HEK293 (cell line): ENCODE results near the gene F2RL3.

Source experiments
- CTCF ChIA-PET: fragments of 350-600 bp; formaldehyde crosslinking; extraction: SDS; loops from one replicate; lab custom pipeline; 2021; ENCODE audit warnings: antibody characterized with exemption; lab: Yijun Ruan, JAX
- POLR2A ChIA-PET: fragments of 300-600 bp; formaldehyde crosslinking; extraction: SDS; loops from one replicate; lab custom pipeline; 2020; ENCODE audit warnings: antibody characterized with exemption, inconsistent platforms; lab: Yijun Ruan, JAX
- H3K27ac ChIP-seq: fragments of 200-500 bp; sonication (Bioruptor generic); 2 replicates; pipeline ENCODE4 v1.5.1; 2014; ENCODE audit warnings: low read depth, low read length, control low read depth, inconsistent platforms; ENCODE audit errors: extremely low read depth
- H3K36me3 ChIP-seq, 2 experiments: fragments of 200-500 bp in 1 of 2; sonication (Bioruptor generic) in 1 of 2; 1 replicate in 1 of 2; 2 replicates in 1 of 2; pipeline ENCODE4 v1.5.1; 2014 to 2017; ENCODE audit warnings: inconsistent platforms in 2 of 2, low read length in 2 of 2; ENCODE audit not compliant: control insufficient read depth in 2 of 2, insufficient read depth in 1 of 2
- H3K4me1 ChIP-seq: fragments of 200-500 bp; sonication (Bioruptor generic); 2 replicates; pipeline ENCODE4 v1.5.1; 2014; ENCODE audit warnings: mild to moderate bottlenecking, low read length, inconsistent platforms; ENCODE audit not compliant: control insufficient read depth, insufficient read depth
- H3K4me3 ChIP-seq: 2 replicates; pipeline ENCODE4 v1.5.1; 2011; ENCODE audit warnings: low read depth, mild to moderate bottlenecking, control low read depth, low read length, moderate library complexity
- H3K9me3 ChIP-seq: fragments of 200-500 bp; sonication (Bioruptor generic); 2 replicates; pipeline ENCODE4 v1.5.1; 2014; ENCODE audit warnings: low read depth, low read length, inconsistent platforms; ENCODE audit not compliant: control insufficient read depth, insufficient read depth
- BCL11B ChIP-seq: fragments of 450-650 bp; formaldehyde crosslinking; IDR thresholded peaks from 2 replicates; pipeline ENCODE4 v1.5.1; 2016; ENCODE audit warnings: low read depth, missing biosample characterization, missing genetic modification characterization
- GLI4 ChIP-seq: fragments of 450-650 bp; formaldehyde crosslinking; IDR thresholded peaks from 2 replicates; pipeline ENCODE4 v1.5.1; 2016; ENCODE audit warnings: missing biosample characterization, missing genetic modification characterization
- SALL2 ChIP-seq: fragments of 450-650 bp; formaldehyde crosslinking; IDR thresholded peaks from 2 replicates; pipeline ENCODE4 v1.5.0; 2017; ENCODE audit warnings: missing biosample characterization, mild to moderate bottlenecking, missing genetic modification characterization, borderline replicate concordance
- TRIM28 ChIP-seq: IDR thresholded peaks from 2 replicates; pipeline ENCODE4 v1.6.1; 2011; ENCODE audit warnings: low read length, control low read depth, borderline replicate concordance
- YY1 ChIP-seq: fragments of 450-650 bp; formaldehyde crosslinking; IDR thresholded peaks from 2 replicates; pipeline ENCODE4 v1.5.1; 2018; ENCODE audit warnings: missing biosample characterization, missing genetic modification characterization
- ZBTB7A ChIP-seq: fragments of 450-650 bp; formaldehyde crosslinking; IDR thresholded peaks from 2 replicates; pipeline ENCODE4 v1.5.1; 2016; ENCODE audit warnings: low read depth, missing biosample characterization, missing genetic modification characterization
- ZFHX2 ChIP-seq: fragments of 450-650 bp; formaldehyde crosslinking; conservative IDR thresholded peaks from 2 replicates; pipeline ENCODE4 v1.5.1; 2016; ENCODE audit warnings: missing biosample characterization, missing genetic modification characterization
- ZNF155 ChIP-seq: fragments of 450-650 bp; formaldehyde crosslinking; IDR thresholded peaks from 2 replicates; pipeline ENCODE4 v1.5.1; 2016; ENCODE audit warnings: missing biosample characterization, missing genetic modification characterization
- ZNF2 ChIP-seq: fragments of 450-650 bp; formaldehyde crosslinking; IDR thresholded peaks from 2 replicates; pipeline ENCODE4 v1.5.1; 2016; ENCODE audit warnings: missing biosample characterization, missing genetic modification characterization
- ZNF202 ChIP-seq: fragments of 450-650 bp; formaldehyde crosslinking; IDR thresholded peaks from 2 replicates; pipeline ENCODE4 v1.5.1; 2016; ENCODE audit warnings: missing biosample characterization, missing genetic modification characterization, borderline replicate concordance
- ZNF214 ChIP-seq: fragments of 450-650 bp; formaldehyde crosslinking; IDR thresholded peaks from 2 replicates; pipeline ENCODE4 v1.5.1; 2017; ENCODE audit warnings: missing biosample characterization, mild to moderate bottlenecking, missing genetic modification characterization, borderline replicate concordance
- ZNF24 ChIP-seq: fragments of 450-650 bp; formaldehyde crosslinking; IDR thresholded peaks from 2 replicates; pipeline ENCODE4 v1.5.1; 2016; ENCODE audit warnings: missing biosample characterization, missing genetic modification characterization
- ZNF248 ChIP-seq: fragments of 450-650 bp; formaldehyde crosslinking; IDR thresholded peaks from 2 replicates; pipeline ENCODE4 v1.5.1; 2017; ENCODE audit warnings: missing biosample characterization, missing genetic modification characterization
- ZNF292 ChIP-seq: fragments of 450-650 bp; formaldehyde crosslinking; IDR thresholded peaks from 2 replicates; pipeline ENCODE4 v1.5.1; 2016; ENCODE audit warnings: low read depth, missing biosample characterization, missing genetic modification characterization, borderline replicate concordance
- ZNF335 ChIP-seq: fragments of 450-650 bp; formaldehyde crosslinking; conservative IDR thresholded peaks from 2 replicates; pipeline ENCODE4 v1.5.1; 2016; ENCODE audit warnings: missing biosample characterization, missing genetic modification characterization
- ZNF391 ChIP-seq: fragments of 450-650 bp; formaldehyde crosslinking; IDR thresholded peaks from 2 replicates; pipeline ENCODE4 v1.5.1; 2016; ENCODE audit warnings: low read depth, missing biosample characterization, missing genetic modification characterization, borderline replicate concordance
- ZNF404 ChIP-seq: fragments of 450-650 bp; formaldehyde crosslinking; IDR thresholded peaks from 2 replicates; pipeline ENCODE4 v1.5.1; 2017; ENCODE audit warnings: missing biosample characterization, missing genetic modification characterization
- ZNF426 ChIP-seq: fragments of 450-650 bp; formaldehyde crosslinking; IDR thresholded peaks from 2 replicates; pipeline ENCODE4 v1.5.1; 2017; ENCODE audit warnings: missing biosample characterization, missing genetic modification characterization, mild to moderate bottlenecking, inconsistent platforms, moderate library complexity
- ZNF76 ChIP-seq: fragments of 450-650 bp; formaldehyde crosslinking; IDR thresholded peaks from 2 replicates; pipeline ENCODE4; 2016; ENCODE audit warnings: low read depth, missing biosample characterization, missing genetic modification characterization, borderline replicate concordance
- ZNF830 ChIP-seq: fragments of 450-650 bp; IDR thresholded peaks from 2 replicates; pipeline ENCODE4 v1.5.0; 2018; ENCODE audit warnings: missing biosample characterization, missing genetic modification characterization, low read depth, mild to moderate bottlenecking, moderate library complexity
- TF ChIP-seq, protein P1 (sequence below): fragments of 450-650 bp; formaldehyde crosslinking; IDR thresholded peaks from 2 replicates; pipeline ENCODE4 v1.5.1; 2016; ENCODE audit warnings: missing biosample characterization, missing genetic modification characterization
- TF ChIP-seq, protein P2 (sequence below): fragments of 450-650 bp; formaldehyde crosslinking; optimal IDR thresholded peaks from 2 replicates; pipeline ENCODE3; 2016; ENCODE audit warnings: missing biosample characterization, mild to moderate bottlenecking, missing genetic modification characterization
- TF ChIP-seq, protein P3 (sequence below): fragments of 450-650 bp; formaldehyde crosslinking; IDR thresholded peaks from 2 replicates; pipeline ENCODE4 v1.5.1; 2017; ENCODE audit warnings: missing biosample characterization, missing genetic modification characterization
- TF ChIP-seq, protein P4 (sequence below): fragments of 450-650 bp; formaldehyde crosslinking; IDR thresholded peaks from 2 replicates; pipeline ENCODE4 v1.5.1; 2016; ENCODE audit warnings: missing biosample characterization, missing genetic modification characterization
- TF ChIP-seq, protein P5 (sequence below): fragments of 450-650 bp; formaldehyde crosslinking; IDR thresholded peaks from 2 replicates; pipeline ENCODE4 v1.5.1; 2016; ENCODE audit warnings: missing biosample characterization, missing genetic modification characterization

F2RL3 gene

DNA sequence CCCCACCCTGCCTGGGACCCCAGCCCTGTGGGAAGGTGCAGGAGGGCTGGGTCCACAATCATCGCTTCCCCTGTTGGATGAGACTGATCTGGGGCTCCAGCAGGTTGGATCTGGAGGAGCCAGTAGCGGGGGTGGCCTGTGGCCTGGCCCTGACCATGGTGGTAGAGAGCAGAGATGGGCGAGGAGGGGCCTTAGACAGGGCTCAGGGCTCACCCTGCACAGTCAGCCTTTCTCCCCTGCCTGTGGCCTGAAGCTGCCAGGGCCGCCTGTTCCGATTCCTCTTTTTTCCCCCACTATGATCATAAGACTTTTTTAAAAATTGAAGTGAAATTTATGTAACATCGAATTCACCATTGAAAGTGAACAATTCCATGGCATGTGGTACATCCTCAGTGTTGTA is 41.4 kb upstream of the F2RL3 start:
- ChIA-PET POLR2A (no interaction called here), CTCF (no interaction called here)
- H3K36me3 ChIP-seq = peaks cover 35 to 96% of the 10 kb centered on the region in 2 experiments
- TF ChIP-seq, protein P1, sequence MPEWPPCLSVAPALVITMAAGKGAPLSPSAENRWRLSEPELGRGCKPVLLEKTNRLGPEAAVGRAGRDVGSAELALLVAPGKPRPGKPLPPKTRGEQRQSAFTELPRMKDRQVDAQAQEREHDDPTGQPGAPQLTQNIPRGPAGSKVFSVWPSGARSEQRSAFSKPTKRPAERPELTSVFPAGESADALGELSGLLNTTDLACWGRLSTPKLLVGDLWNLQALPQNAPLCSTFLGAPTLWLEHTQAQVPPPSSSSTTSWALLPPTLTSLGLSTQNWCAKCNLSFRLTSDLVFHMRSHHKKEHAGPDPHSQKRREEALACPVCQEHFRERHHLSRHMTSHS (tag by site-specific recombination) = no peak
- TF ChIP-seq YY1 (tag by site-specific recombination) (no peak), ZNF404 (tag by site-specific recombination) (no peak), ZNF2 (no peak), ZNF76 (no peak), ZNF155 (no peak), ZNF830 (tag by site-specific recombination) (no peak), ZNF214 (tag by site-specific recombination) (no peak), ZNF24 (tag by site-specific recombination) (no peak), SALL2 (no peak), BCL11B (tag by site-specific recombination) (no peak), ZFHX2 (tag by site-specific recombination) (no peak), ZNF391 (tag by site-specific recombination) (no peak), ZNF202 (no peak)
- TF ChIP-seq, protein P2, sequence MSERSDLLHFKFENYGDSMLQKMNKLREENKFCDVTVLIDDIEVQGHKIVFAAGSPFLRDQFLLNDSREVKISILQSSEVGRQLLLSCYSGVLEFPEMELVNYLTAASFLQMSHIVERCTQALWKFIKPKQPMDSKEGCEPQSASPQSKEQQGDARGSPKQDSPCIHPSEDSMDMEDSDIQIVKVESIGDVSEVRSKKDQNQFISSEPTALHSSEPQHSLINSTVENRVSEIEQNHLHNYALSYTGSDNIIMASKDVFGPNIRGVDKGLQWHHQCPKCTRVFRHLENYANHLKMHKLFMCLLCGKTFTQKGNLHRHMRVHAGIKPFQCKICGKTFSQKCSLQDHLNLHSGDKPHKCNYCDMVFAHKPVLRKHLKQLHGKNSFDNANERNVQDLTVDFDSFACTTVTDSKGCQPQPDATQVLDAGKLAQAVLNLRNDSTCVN (tag by site-specific recombination) = no peak
- TF ChIP-seq, protein P3, sequence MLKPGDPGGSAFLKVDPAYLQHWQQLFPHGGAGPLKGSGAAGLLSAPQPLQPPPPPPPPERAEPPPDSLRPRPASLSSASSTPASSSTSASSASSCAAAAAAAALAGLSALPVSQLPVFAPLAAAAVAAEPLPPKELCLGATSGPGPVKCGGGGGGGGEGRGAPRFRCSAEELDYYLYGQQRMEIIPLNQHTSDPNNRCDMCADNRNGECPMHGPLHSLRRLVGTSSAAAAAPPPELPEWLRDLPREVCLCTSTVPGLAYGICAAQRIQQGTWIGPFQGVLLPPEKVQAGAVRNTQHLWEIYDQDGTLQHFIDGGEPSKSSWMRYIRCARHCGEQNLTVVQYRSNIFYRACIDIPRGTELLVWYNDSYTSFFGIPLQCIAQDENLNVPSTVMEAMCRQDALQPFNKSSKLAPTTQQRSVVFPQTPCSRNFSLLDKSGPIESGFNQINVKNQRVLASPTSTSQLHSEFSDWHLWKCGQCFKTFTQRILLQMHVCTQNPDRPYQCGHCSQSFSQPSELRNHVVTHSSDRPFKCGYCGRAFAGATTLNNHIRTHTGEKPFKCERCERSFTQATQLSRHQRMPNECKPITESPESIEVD = no peak
- TF ChIP-seq, protein P4, sequence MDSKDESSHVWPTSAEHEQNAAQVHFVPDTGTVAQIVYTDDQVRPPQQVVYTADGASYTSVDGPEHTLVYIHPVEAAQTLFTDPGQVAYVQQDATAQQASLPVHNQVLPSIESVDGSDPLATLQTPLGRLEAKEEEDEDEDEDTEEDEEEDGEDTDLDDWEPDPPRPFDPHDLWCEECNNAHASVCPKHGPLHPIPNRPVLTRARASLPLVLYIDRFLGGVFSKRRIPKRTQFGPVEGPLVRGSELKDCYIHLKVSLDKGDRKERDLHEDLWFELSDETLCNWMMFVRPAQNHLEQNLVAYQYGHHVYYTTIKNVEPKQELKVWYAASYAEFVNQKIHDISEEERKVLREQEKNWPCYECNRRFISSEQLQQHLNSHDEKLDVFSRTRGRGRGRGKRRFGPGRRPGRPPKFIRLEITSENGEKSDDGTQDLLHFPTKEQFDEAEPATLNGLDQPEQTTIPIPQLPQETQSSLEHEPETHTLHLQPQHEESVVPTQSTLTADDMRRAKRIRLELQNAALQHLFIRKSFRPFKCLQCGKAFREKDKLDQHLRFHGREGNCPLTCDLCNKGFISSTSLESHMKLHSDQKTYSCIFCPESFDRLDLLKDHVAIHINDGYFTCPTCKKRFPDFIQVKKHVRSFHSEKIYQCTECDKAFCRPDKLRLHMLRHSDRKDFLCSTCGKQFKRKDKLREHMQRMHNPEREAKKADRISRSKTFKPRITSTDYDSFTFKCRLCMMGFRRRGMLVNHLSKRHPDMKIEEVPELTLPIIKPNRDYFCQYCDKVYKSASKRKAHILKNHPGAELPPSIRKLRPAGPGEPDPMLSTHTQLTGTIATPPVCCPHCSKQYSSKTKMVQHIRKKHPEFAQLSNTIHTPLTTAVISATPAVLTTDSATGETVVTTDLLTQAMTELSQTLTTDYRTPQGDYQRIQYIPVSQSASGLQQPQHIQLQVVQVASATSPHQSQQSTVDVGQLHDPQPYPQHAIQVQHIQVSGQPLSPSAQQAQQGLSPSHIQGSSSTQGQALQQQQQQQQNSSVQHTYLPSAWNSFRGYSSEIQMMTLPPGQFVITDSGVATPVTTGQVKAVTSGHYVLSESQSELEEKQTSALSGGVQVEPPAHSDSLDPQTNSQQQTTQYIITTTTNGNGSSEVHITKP (tag by site-specific recombination) = no peak
- no peak overlapping the region for H3K4me3 ChIP-seq
- H3K27ac ChIP-seq = no peak overlapping the region
- no peaks in the 10 kb centered on the region for H3K9me3 ChIP-seq
- no peaks in the 10 kb centered on the region for H3K4me1 ChIP-seq

DNA sequence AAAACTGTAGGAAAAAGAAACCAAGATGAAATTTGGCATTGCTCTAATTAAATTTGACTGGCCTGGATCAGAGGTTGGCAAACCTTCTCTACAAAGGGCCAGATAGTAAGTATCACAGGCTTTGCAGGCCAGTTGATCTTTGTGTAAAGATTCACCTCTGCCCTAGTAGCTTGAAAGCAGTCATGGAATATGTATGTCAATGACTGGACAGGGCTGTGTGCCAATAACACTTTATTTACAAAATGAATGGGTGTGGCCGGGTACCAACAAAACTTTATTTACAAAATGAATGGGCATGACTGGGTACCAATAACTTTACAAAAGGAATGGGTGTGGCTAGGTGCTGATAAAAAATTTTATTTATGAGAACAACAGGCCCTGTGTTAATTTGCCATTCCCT is 39.6 kb upstream of the F2RL3 start:
- Histone ChIP-seq H3K9me3 (no peaks in the 10 kb centered on the region), H3K4me3 (no peak overlapping the region), H3K27ac (no peak overlapping the region), H3K36me3 (peaks cover 28 to 96% of the 10 kb centered on the region in 2 experiments), H3K4me1 (no peaks in the 10 kb centered on the region)
- ChIA-PET CTCF (interaction anchor here (1.0 kb wide), 1 partner anchor 203 kb away, joined by 3 read pairs; no protein-coding TSS in a partner anchor), POLR2A (no interaction called here)
- TF ChIP-seq ZNF335 (tag by site-specific recombination) (no peak), ZNF248 (tag by site-specific recombination) (no peak), ZNF292 (tag by site-specific recombination) (no peak), GLI4 (no peak), TRIM28 (no peak), ZNF426 (tag by site-specific recombination) (no peak), ZBTB7A (tag by site-specific recombination) (no peak)
- TF ChIP-seq, protein P5, sequence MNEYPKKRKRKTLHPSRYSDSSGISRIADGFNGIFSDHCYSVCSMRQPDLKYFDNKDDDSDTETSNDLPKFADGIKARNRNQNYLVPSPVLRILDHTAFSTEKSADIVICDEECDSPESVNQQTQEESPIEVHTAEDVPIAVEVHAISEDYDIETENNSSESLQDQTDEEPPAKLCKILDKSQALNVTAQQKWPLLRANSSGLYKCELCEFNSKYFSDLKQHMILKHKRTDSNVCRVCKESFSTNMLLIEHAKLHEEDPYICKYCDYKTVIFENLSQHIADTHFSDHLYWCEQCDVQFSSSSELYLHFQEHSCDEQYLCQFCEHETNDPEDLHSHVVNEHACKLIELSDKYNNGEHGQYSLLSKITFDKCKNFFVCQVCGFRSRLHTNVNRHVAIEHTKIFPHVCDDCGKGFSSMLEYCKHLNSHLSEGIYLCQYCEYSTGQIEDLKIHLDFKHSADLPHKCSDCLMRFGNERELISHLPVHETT (tag by site-specific recombination) = no peak
